Heart left ventricle (tissue), 16 donors: ENCODE measurements around the gene LINC01488. TPM values are rescaled to one million over a fixed set of nuclear protein-coding genes. Genes with fewer than 3 reads are reported as not detected.

ENCODE experiments used
- ATAC-seq, 4 donors: fragments of 200-7000 bp; cut with Tn5 transposase; one replicate each; pipeline ENCODE4 v1.9.1; 2020 to 2022; ENCODE audit warnings: moderate library complexity in 4 of 4, mild to moderate bottlenecking in 3 of 4, moderate number of reproducible peaks in 1 of 4
- DNase-seq, 5 donors: peaks; one replicate each; pipeline ENCODE4 v3.0.0-alpha.2; 2020
- H3K27ac ChIP-seq, 12 donors: fragments of 200-600 bp; sonication (generic) in 4 of 12; one replicate each; pipeline versions ENCODE4 v1.5.0 to v1.8.0; 2016 to 2022; ENCODE audit warnings: mild to moderate bottlenecking in 2 of 12
- H3K27me3 ChIP-seq, 9 donors: fragments of 200-600 bp; sonication (generic) in 2 of 9; one replicate each; pipeline versions ENCODE4 v1.5.1 to v1.8.0; 2016 to 2022; ENCODE audit warnings: mild to moderate bottlenecking in 3 of 9
- H3K36me3 ChIP-seq, 9 donors: fragments of 200-600 bp; sonication (generic) in 2 of 9; one replicate each; pipeline versions ENCODE4 v1.5.0 to v1.8.0; 2018 to 2022; ENCODE audit warnings: mild to moderate bottlenecking in 2 of 9
- H3K4me1 ChIP-seq, 12 donors: fragments of 200-600 bp; sonication (generic) in 4 of 12; one replicate each; pipeline versions ENCODE4 v1.5.0 to v1.8.0; 2016 to 2022; ENCODE audit warnings: mild to moderate bottlenecking in 3 of 12
- H3K4me3 ChIP-seq, 12 donors: fragments of 200-600 bp; sonication (generic) in 4 of 12; one replicate each; pipeline versions ENCODE4 v1.5.0 to v1.8.0; 2017 to 2022; ENCODE audit warnings: mild to moderate bottlenecking in 9 of 12, moderate library complexity in 4 of 12
- H3K9me3 ChIP-seq, 12 donors: fragments of 200-600 bp; sonication (generic) in 4 of 12; one replicate each; pipeline versions ENCODE4 v1.5.0 to v1.8.0; 2016 to 2022; ENCODE audit warnings: mild to moderate bottlenecking in 1 of 12
- POLR2A ChIP-seq, 2 donors: fragments of 450-650 bp; IDR thresholded peaks; one replicate each; pipeline ENCODE4 v1.6.1; 2017; ENCODE audit warnings: antibody characterized with exemption in 2 of 2, mild to moderate bottlenecking in 2 of 2, moderate library complexity in 2 of 2
- WGBS, 4 donors: extraction: QIAGEN DNeasy Blood & Tissue Kit in 2 of 4; methylation state at CpG; one replicate each; pipeline versions ENCODE4 v1.1.5 to v1.1.7; 2013 to 2018; 5-methylcytosine and 5-hydroxymethylcytosine counted together
- intact Hi-C, 10 donors: fragments of 100-400 bp; cut with DNase I; formaldehyde crosslinking; loops; one replicate each; pipeline versions ENCODE4 v1.11.1 to v1.14.2; 2022
- polyA plus RNA-seq, 2 donors: library from polyadenylated mRNA; stranded (reverse); fragments of 200-250 nt; gene quantifications; one replicate each; pipeline ENCODE4 v1.2.3, GENCODE V29; 2013
- total RNA-seq, 9 donors: library from RNA; depleted of rRNA in 2 of 9; stranded (reverse); fragments of >200 nt in 2 of 9; fragmentation: NEBNext Ultra II Directional in 3 of 9; extraction: Animal tissue kit (Norgen Biotek cat#: 25700) in 3 of 9; gene quantifications; one replicate each; pipeline versions ENCODE4 v1.1.0 to v1.2.4, GENCODE V29; 2016 to 2023
- TF ChIP-seq, protein P1 (sequence below), 12 donors: fragments of 200-600 bp; sonication (generic) in 4 of 12; IDR thresholded peaks; one replicate each; pipeline versions ENCODE4 v1.5.0 to v1.8.0; 2018 to 2022; ENCODE audit warnings: antibody characterized with exemption in 12 of 12, mild to moderate bottlenecking in 5 of 12
- donor health status: ischemic (EF 13 %, LVEDD 7.1; RV severe dilation, severe dysfunction).
- donor health status: healthy with polysubstance abuse.
- donor health status: DM: no; HTN: yes; CAD: no.
- donor health status: DM: no; HTN: no; CAD: no.
- donor health status: ischemic (EF 25% LVEDD 6.9; RV normal size, moderate dysfunction).
- donor health status: ischemic (EF 25% LVEDD 5.7; RV mildly dilated, moderate dysfunction).
- donor health status: healthy.
- donor health status: DM: yes; HTN: yes; CAD: no.
- donor health status: ischemic (EF 35%, LVEDD 5.7; RV mildly dilated, moderate dysfunction).
- donor health status: nonischemic (EF 11% LVEDD 7.7; RV severe dilation, severe dysfunction).
- donor health status: DM: yes; HTN: yes; CAD: no.
- donor health status: PGD.
- donor health status: ischemic (EF 29% LVEDD 5.4; RV normal size, mild dysfunction).
- donor health status: nonischemic (EF 23%, LVEDD 6.1; RV moderate dilation, normal function).

The LINC01488 gene
- total and polyA plus RNA-seq, 11 donors = 0.04 to 0.42 (median 0.14) TPM; not detected in 5

- no peaks in the 10 kb centered on the region for H3K36me3 ChIP-seq
- H3K4me3 ChIP-seq = no peak overlapping the region
- TF ChIP-seq POLR2A (IDR thresholded peaks at IDR 0.05) = no peak
- TF ChIP-seq, protein P1, sequence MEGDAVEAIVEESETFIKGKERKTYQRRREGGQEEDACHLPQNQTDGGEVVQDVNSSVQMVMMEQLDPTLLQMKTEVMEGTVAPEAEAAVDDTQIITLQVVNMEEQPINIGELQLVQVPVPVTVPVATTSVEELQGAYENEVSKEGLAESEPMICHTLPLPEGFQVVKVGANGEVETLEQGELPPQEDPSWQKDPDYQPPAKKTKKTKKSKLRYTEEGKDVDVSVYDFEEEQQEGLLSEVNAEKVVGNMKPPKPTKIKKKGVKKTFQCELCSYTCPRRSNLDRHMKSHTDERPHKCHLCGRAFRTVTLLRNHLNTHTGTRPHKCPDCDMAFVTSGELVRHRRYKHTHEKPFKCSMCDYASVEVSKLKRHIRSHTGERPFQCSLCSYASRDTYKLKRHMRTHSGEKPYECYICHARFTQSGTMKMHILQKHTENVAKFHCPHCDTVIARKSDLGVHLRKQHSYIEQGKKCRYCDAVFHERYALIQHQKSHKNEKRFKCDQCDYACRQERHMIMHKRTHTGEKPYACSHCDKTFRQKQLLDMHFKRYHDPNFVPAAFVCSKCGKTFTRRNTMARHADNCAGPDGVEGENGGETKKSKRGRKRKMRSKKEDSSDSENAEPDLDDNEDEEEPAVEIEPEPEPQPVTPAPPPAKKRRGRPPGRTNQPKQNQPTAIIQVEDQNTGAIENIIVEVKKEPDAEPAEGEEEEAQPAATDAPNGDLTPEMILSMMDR (IDR thresholded peaks at IDR 0.05) = no peak
- DNase-seq (peak in 2 of 5 donors; percentile 5 to 24), ATAC-seq (no peak)
- intact Hi-C loops = loop anchor here in 1 of 10 donors (10.0 kb wide), 1 partner anchor 301 kb away; no protein-coding TSS in a partner anchor
- 72 to 80% (median 75%) methylated on average over 15 of the region's 15 CpGs for WGBS, 4 donors
- peaks cover 0 to 12% (median 0%) of the 10 kb centered on the region in 12 donors for H3K4me1 ChIP-seq
- H3K27me3 ChIP-seq = peaks cover 0 to 3% (median 0%) of the 10 kb centered on the region in 9 donors
- H3K9me3 ChIP-seq = no peaks in the 10 kb centered on the region
- no peak overlapping the region for H3K27ac ChIP-seq
Measured at GRCh38 chr11:69435161-69435986, 46.1 kb upstream of the LINC01488 start.

GRCh38 chr11:69436041-69436982, 45.2 kb upstream of the LINC01488 start:
- DNase-seq (peak in 2 of 5 donors; percentile 26 to 35), ATAC-seq (no peak)
- 87 to 91% (median 89%) methylated on average over 20 to 22 of the region's 22 CpGs for WGBS, 4 donors
- H3K27me3 ChIP-seq = peaks cover 0 to 3% (median 0%) of the 10 kb centered on the region in 9 donors
- H3K4me1 ChIP-seq = peaks cover 0 to 12% (median 0%) of the 10 kb centered on the region in 12 donors
- no peak overlapping the region for H3K27ac ChIP-seq
- intact Hi-C loops = loop anchor here in 1 of 10 donors (10.0 kb wide), 1 partner anchor 302 kb away; no protein-coding TSS in a partner anchor
- H3K36me3 ChIP-seq = no peaks in the 10 kb centered on the region
- TF ChIP-seq, protein P1 (IDR thresholded peaks at IDR 0.05) = no peak
- no peak for TF ChIP-seq POLR2A (IDR thresholded peaks at IDR 0.05)
- H3K9me3 ChIP-seq = no peaks in the 10 kb centered on the region
- no peak overlapping the region for H3K4me3 ChIP-seq

- 76 to 79% (median 78%) methylated on average over 9 to 15 of the region's 15 CpGs for WGBS, 4 donors
Measured at GRCh38 chr11:69437001-69437875, 44.2 kb upstream of the LINC01488 start.

DNA sequence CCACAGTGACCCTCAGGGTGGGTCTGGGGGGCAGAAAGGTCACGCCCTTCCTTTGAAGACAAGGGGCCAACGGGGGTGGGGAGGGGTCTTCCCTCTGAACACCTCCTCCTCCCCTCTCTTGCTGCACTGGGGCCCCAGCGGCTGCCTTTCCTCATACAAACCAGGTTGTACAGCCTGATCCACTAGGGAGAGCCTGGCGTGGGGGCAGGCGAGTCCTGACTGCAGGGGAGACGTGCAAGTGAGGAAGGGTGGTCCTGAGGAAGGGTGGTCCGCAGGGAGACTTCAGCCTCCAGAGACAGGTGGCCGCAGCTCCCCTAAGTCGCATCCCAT, 43.6 kb upstream of the LINC01488 start:
- no peak overlapping the region for H3K27ac ChIP-seq
- H3K27me3 ChIP-seq = peaks cover 0 to 3% (median 0%) of the 10 kb centered on the region in 9 donors
- no peak overlapping the region for H3K4me3 ChIP-seq
- H3K9me3 ChIP-seq = no peaks in the 10 kb centered on the region
- ATAC-seq = no peak
- peak in 1 of 5 donors; percentile 14 for DNase-seq
- H3K4me1 ChIP-seq = peaks cover 0 to 22% (median 8%) of the 10 kb centered on the region in 12 donors
- WGBS, 4 donors = 88 to 95% (median 91%) methylated on average over 9 of the region's 9 CpGs
- intact Hi-C loops = loop anchor here in 1 of 10 donors (10.0 kb wide), 1 partner anchor 303 kb away; no protein-coding TSS in a partner anchor
- TF ChIP-seq, protein P1 (IDR thresholded peaks at IDR 0.05) = no peak
- TF ChIP-seq POLR2A (IDR thresholded peaks at IDR 0.05) = no peak
- no peaks in the 10 kb centered on the region for H3K36me3 ChIP-seq

More at GRCh38 chr11:69437001-69437875, 44.2 kb upstream of the LINC01488 start:
- no peak overlapping the region for H3K4me3 ChIP-seq
- peaks cover 0 to 16% (median 2%) of the 10 kb centered on the region in 12 donors for H3K4me1 ChIP-seq
- intact Hi-C loops = loop anchor here in 1 of 10 donors (10.0 kb wide), 1 partner anchor 302 kb away; no protein-coding TSS in a partner anchor
- H3K9me3 ChIP-seq = no peaks in the 10 kb centered on the region
- H3K27ac ChIP-seq = no peak overlapping the region
- no peaks in the 10 kb centered on the region for H3K36me3 ChIP-seq
- H3K27me3 ChIP-seq = peaks cover 0 to 3% (median 0%) of the 10 kb centered on the region in 9 donors
- ATAC-seq (peak in 1 of 4 donors; percentile 15), DNase-seq (peak in 1 of 5 donors; percentile 13)
- no peak for TF ChIP-seq POLR2A (IDR thresholded peaks at IDR 0.05)
